ENCODE data around the gene IGSF6. TPM values are rescaled to one million over a fixed set of nuclear protein-coding genes. Genes with fewer than 3 reads are reported as not detected.
"Not testable (repeated sequence)": the region's sequence is repeated elsewhere in the genome, so short reads cannot be mapped to it uniquely, and the experiment has no call there.

Gene IGSF6
- total and polyA plus RNA-seq, 2 of the 13 experiments (the other 11 are each of a cell fraction or from before 2014, with no cell fraction given), result not detected

DNA sequence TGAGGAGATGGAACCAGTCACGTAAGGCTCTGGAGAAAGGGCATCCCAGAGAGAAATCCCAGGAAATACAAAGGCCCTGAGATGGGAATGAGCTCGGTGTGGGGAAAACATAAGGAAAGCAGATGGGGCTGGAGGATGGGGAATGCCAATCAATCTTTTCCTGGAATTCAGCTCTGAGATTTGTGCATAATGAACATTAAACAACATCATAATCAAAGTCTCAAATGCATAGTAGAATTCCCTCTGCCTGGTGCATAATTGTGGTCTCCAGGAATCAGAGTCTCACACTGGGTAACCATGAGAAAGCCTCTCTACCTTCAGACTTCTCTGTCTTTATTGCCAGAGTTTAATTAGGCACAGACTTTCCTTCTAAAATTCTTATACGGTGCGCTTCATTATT is 42.2 kb upstream of the IGSF6 start (continued):
- no peak for TF ChIP-seq EP300 (IDR thresholded peaks at IDR 0.05; ENCODE audit: low read depth in 2 of 2, low read length in 2 of 2)
- no peak for TF ChIP-seq EP300 (CRISPR knock-in tag; IDR thresholded peaks at IDR 0.05; ENCODE audit: borderline replicate concordance)
- TF ChIP-seq SSRP1 (CRISPR knock-in tag; IDR thresholded peaks at IDR 0.05), result no peak
- TF ChIP-seq, protein P1, sequence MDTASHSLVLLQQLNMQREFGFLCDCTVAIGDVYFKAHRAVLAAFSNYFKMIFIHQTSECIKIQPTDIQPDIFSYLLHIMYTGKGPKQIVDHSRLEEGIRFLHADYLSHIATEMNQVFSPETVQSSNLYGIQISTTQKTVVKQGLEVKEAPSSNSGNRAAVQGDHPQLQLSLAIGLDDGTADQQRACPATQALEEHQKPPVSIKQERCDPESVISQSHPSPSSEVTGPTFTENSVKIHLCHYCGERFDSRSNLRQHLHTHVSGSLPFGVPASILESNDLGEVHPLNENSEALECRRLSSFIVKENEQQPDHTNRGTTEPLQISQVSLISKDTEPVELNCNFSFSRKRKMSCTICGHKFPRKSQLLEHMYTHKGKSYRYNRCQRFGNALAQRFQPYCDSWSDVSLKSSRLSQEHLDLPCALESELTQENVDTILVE (CRISPR knock-in tag; IDR thresholded peaks at IDR 0.05), result no peak

DNA sequence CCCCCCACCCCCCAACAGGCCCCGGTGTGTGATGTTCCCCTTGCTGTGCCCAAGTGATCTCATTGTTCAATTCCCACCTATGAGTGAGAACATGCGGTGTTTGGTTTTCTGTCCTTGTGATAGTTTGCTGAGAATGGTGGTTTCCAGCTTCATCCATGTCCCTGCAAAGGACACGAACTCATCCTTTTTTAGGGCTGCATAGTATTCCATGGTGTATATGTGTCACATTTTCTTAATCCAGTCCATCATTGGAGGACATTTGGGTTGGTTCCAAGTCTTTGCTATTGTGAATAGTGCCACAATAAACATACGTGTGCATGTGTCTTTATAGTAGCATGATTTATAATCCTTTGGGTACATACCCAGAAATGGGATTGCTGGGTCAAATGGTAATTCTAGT is 38.6 kb upstream of the IGSF6 start:
- H3K27ac ChIP-seq (ENCODE audit: extremely low read length, insufficient read depth, low read length); ATAC-seq; H4K20me1 ChIP-seq (ENCODE audit: insufficient read depth, low read length); H3K9me3 ChIP-seq (ENCODE audit: low read length); H2AFZ ChIP-seq (ENCODE audit: low read length); H3K4me2 ChIP-seq (ENCODE audit: low read depth, low read length); H3K27me3 ChIP-seq (ENCODE audit: control insufficient read depth in 1 of 2, insufficient read depth in 2 of 2, low read length in 2 of 2); H3K36me3 ChIP-seq (replicated peaks in 1 of 2; ENCODE audit: control insufficient read depth in 1 of 2, insufficient read depth in 2 of 2, low read length in 2 of 2); DNase-seq (ENCODE audit: low spot score); FAIRE-seq; CTCF ChIA-PET (ENCODE audit: low intra/inter-chr PET ratio, low total read pairs); H3K9ac ChIP-seq (ENCODE audit: insufficient read depth, low read depth, low read length); intact Hi-C loops (cut with micrococcal nuclease; ENCODE audit: unreplicated experiment); POLR2A ChIA-PET; H3K4me3 ChIP-seq (replicated peaks in 1 of 3; ENCODE audit: insufficient read depth in 1 of 3, low read depth in 2 of 3, low read length in 3 of 3); BruUV-seq (replicated peaks); H3K4me1 ChIP-seq (ENCODE audit: insufficient read depth, low read length); H3K79me2 ChIP-seq (ENCODE audit: insufficient read depth, low read length); in situ Hi-C loops (cut with HindIII; ENCODE audit: extremely low pct_ligation_motif_present, low pct_unique_long_range_greater_than_20kb): not testable (repeated sequence)
- WGBS (ENCODE audit: low lambda C conversion rate), result 37% methylated on average over 4 of the region's 4 CpGs

DNA sequence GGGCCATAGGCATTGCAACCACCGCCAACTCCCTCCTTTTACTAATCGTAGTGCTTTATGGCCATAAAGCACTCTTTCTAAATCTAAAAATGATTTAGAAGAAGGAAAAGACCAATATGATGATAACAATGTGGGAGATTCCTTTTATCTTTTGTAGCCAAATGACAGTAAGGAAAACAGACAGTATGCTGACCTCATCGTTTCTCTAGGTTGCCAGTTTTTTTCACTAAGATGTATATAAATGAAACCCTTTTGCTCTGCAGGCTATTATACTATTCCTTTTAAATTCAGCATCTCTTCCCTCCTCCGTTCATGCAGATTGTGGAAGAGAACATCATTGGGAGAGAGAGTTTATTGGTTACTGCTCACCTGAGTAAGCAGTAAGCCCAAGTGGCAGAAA is 36.7 kb upstream of the IGSF6 start:
- ATAC-seq, result no peak
- TF ChIP-seq TBL1XR1 (IDR thresholded peaks at IDR 0.05; ENCODE audit: borderline replicate concordance, low read length, partially characterized antibody) (no peak), MAFK (conservative IDR thresholded peaks at IDR 0.05 in 1 of 2, IDR thresholded peaks at IDR 0.05 in 1 of 2; ENCODE audit: low read length in 2 of 2) (peak; percentile 78 to 91), MAFF (IDR thresholded peaks at IDR 0.05; ENCODE audit: low read depth, low read length) (peak; percentile 85)
- TF ChIP-seq, protein P2, sequence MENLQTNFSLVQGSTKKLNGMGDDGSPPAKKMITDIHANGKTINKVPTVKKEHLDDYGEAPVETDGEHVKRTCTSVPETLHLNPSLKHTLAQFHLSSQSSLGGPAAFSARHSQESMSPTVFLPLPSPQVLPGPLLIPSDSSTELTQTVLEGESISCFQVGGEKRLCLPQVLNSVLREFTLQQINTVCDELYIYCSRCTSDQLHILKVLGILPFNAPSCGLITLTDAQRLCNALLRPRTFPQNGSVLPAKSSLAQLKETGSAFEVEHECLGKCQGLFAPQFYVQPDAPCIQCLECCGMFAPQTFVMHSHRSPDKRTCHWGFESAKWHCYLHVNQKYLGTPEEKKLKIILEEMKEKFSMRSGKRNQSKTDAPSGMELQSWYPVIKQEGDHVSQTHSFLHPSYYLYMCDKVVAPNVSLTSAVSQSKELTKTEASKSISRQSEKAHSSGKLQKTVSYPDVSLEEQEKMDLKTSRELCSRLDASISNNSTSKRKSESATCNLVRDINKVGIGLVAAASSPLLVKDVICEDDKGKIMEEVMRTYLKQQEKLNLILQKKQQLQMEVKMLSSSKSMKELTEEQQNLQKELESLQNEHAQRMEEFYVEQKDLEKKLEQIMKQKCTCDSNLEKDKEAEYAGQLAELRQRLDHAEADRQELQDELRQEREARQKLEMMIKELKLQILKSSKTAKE (CRISPR knock-in tag; IDR thresholded peaks at IDR 0.05; ENCODE audit: borderline replicate concordance), result no peak
- TF ChIP-seq, protein P3, sequence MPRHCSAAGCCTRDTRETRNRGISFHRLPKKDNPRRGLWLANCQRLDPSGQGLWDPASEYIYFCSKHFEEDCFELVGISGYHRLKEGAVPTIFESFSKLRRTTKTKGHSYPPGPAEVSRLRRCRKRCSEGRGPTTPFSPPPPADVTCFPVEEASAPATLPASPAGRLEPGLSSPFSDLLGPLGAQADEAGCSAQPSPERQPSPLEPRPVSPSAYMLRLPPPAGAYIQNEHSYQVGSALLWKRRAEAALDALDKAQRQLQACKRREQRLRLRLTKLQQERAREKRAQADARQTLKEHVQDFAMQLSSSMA (CRISPR knock-in tag; IDR thresholded peaks at IDR 0.05), result no peak
- TF ChIP-seq, protein P4, sequence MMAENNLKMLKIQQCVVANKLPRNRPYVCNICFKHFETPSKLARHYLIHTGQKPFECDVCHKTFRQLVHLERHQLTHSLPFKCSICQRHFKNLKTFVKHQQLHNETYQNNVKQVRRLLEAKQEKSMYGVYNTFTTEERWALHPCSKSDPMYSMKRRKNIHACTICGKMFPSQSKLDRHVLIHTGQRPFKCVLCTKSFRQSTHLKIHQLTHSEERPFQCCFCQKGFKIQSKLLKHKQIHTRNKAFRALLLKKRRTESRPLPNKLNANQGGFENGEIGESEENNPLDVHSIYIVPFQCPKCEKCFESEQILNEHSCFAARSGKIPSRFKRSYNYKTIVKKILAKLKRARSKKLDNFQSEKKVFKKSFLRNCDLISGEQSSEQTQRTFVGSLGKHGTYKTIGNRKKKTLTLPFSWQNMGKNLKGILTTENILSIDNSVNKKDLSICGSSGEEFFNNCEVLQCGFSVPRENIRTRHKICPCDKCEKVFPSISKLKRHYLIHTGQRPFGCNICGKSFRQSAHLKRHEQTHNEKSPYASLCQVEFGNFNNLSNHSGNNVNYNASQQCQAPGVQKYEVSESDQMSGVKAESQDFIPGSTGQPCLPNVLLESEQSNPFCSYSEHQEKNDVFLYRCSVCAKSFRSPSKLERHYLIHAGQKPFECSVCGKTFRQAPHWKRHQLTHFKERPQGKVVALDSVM (CRISPR knock-in tag; IDR thresholded peaks at IDR 0.05), result no peak

More for the DNA sequence above, 36.7 kb upstream of the IGSF6 start:
- intact Hi-C loops (cut with micrococcal nuclease; ENCODE audit: unreplicated experiment), result no loop called here
- CTCF ChIA-PET (ENCODE audit: low intra/inter-chr PET ratio, low total read pairs), result no interaction called here
- Histone ChIP-seq H3K9me3 (ENCODE audit: low read length) (no peaks in the 10 kb centered on the region), H3K9ac (ENCODE audit: insufficient read depth, low read depth, low read length) (no peak overlapping the region), H3K4me2 (ENCODE audit: low read depth, low read length) (no peak overlapping the region), H3K27me3 (ENCODE audit: control insufficient read depth in 1 of 2, insufficient read depth in 2 of 2, low read length in 2 of 2) (peaks cover 2 to 3% of the 10 kb centered on the region in 2 experiments; a peak in 1 of 5 replicates), H3K36me3 (replicated peaks in 1 of 2; ENCODE audit: control insufficient read depth in 1 of 2, insufficient read depth in 2 of 2, low read length in 2 of 2) (no peaks in the 10 kb centered on the region), H2AFZ (ENCODE audit: low read length) (no peak overlapping the region), H3K27ac (ENCODE audit: extremely low read length, insufficient read depth, low read length) (no peak overlapping the region), H4K20me1 (ENCODE audit: insufficient read depth, low read length) (no peaks in the 10 kb centered on the region), H3K4me3 (replicated peaks in 1 of 3; ENCODE audit: insufficient read depth in 1 of 3, low read depth in 2 of 3, low read length in 3 of 3) (no peak overlapping the region), H3K4me1 (ENCODE audit: insufficient read depth, low read length) (no peaks in the 10 kb centered on the region), H3K79me2 (ENCODE audit: insufficient read depth, low read length) (no peaks in the 10 kb centered on the region)
- no peak for FAIRE-seq
- POLR2A ChIA-PET, result no interaction called here
- DNase-seq (ENCODE audit: low spot score), result no peak
- 15% methylated on average over 4 of the region's 4 CpGs for WGBS (ENCODE audit: low lambda C conversion rate)
- BruUV-seq (replicated peaks), result no TSS peak
- in situ Hi-C loops (cut with HindIII; ENCODE audit: extremely low pct_ligation_motif_present, low pct_unique_long_range_greater_than_20kb), result no loop called here
